CD8-positive, alpha-beta memory T cell (primary cell): ENCODE data around the gene ELOA. TPM values are rescaled to one million over a fixed set of nuclear protein-coding genes. Genes with fewer than 3 reads are reported as not detected.

ENCODE experiments used
- CTCF ChIA-PET: fragments of 350-600 bp; sonication (Branson Sonifier 250); formaldehyde crosslinking; loops from one replicate; lab custom pipeline; 2021; ENCODE audit warnings: antibody characterized with exemption; lab: Charles Lee
- POLR2A ChIA-PET: fragments of 350-600 bp; sonication (Branson Sonifier 250); formaldehyde crosslinking; loops from one replicate; lab custom pipeline; 2021; ENCODE audit warnings: antibody characterized with exemption; lab: Charles Lee
- DNase-seq, 5 donors: peaks; one replicate each; pipeline versions ENCODE4 v3.0.0 to v3.0.0-alpha.2; 2020 to 2022; ENCODE audit warnings: mixed read lengths in 1 of 5
- H3K27ac ChIP-seq: one replicate; pipeline ENCODE4 v1.7.0; 2013; ENCODE audit warnings: low read depth, mild to moderate bottlenecking, low read length, moderate library complexity
- H3K27me3 ChIP-seq: 2 replicates; pipeline ENCODE4 v1.7.0; 2013; ENCODE audit warnings: low read length, mild to moderate bottlenecking; ENCODE audit not compliant: insufficient read depth, poor library complexity, severe bottlenecking
- H3K36me3 ChIP-seq: 2 replicates; pipeline ENCODE4 v1.7.0; 2013; ENCODE audit warnings: mild to moderate bottlenecking, low read length, moderate library complexity; ENCODE audit not compliant: insufficient read depth
- H3K4me1 ChIP-seq: 2 replicates; pipeline ENCODE4 v1.7.0; 2013; ENCODE audit warnings: mild to moderate bottlenecking, low read length, moderate library complexity; ENCODE audit not compliant: insufficient read depth
- H3K4me3 ChIP-seq: 2 replicates; pipeline ENCODE4 v1.7.0; 2013; ENCODE audit warnings: mild to moderate bottlenecking, low read length
- H3K9me3 ChIP-seq: 2 replicates; pipeline ENCODE4 v1.7.0; 2013; ENCODE audit warnings: mild to moderate bottlenecking, low read length
- H3K27ac Mint-ChIP-seq, 8 donors: one replicate each; pipeline ENCODE4 v1.8.0; 2020 to 2021; ENCODE audit warnings: mixed read lengths in 8 of 8, mild to moderate bottlenecking in 6 of 8, inconsistent platforms in 3 of 8, moderate library complexity in 3 of 8
- H3K27me3 Mint-ChIP-seq, 2 donors: one replicate each; pipeline ENCODE4 v1.8.0; 2020 to 2021; ENCODE audit warnings: mixed read lengths in 2 of 2, mild to moderate bottlenecking in 1 of 2, moderate library complexity in 1 of 2
- H3K36me3 Mint-ChIP-seq, 3 donors: one replicate each; pipeline ENCODE4 v1.8.0; 2020 to 2021; ENCODE audit warnings: mixed read lengths in 3 of 3, inconsistent platforms in 1 of 3, mild to moderate bottlenecking in 1 of 3
- H3K4me1 Mint-ChIP-seq, 3 donors: one replicate each; pipeline ENCODE4 v1.8.0; 2020 to 2021; ENCODE audit warnings: mixed read lengths in 3 of 3, inconsistent platforms in 1 of 3, mild to moderate bottlenecking in 1 of 3
- H3K4me3 Mint-ChIP-seq, 7 donors: one replicate each; pipeline ENCODE4 v1.8.0; 2020 to 2021; ENCODE audit warnings: mixed read lengths in 7 of 7, mild to moderate bottlenecking in 6 of 7, moderate library complexity in 4 of 7, inconsistent platforms in 2 of 7
- H3K9me3 Mint-ChIP-seq, 5 donors: one replicate each; pipeline ENCODE4 v1.8.0; 2020 to 2022; ENCODE audit warnings: mixed read lengths in 5 of 5, mild to moderate bottlenecking in 3 of 5, moderate library complexity in 2 of 5, inconsistent platforms in 1 of 5
- polyA plus RNA-seq: library from polyadenylated mRNA; unstranded; fragments of 300-500 nt; fragmentation: Illumina TruSeq; gene quantifications from one replicate; pipeline ENCODE4 v1.2.3, GENCODE V29; 2021
- total RNA-seq, 2 experiments: library from RNA; stranded (reverse); gene quantifications; one replicate each; pipeline ENCODE4 v1.2.3, GENCODE V29; 2021

Gene ELOA
- total and polyA plus RNA-seq, 3 experiments from 2014 or later: 32.3 to 69.0 (median 64.1) TPM

GRCh38 chr1:23757812-23758211, 14.5 kb downstream of the ELOA start:
- H3K4me1 Mint-ChIP-seq: peaks cover 0 to 12% (median 5%) of the 10 kb centered on the region in 3 donors
- H3K27ac ChIP-seq: no peak overlapping the region
- H3K4me3 Mint-ChIP-seq: no peak overlapping the region
- peaks cover 64% of the 10 kb centered on the region for H3K36me3 ChIP-seq
- H3K36me3 Mint-ChIP-seq: peaks cover 0 to 94% (median 30%) of the 10 kb centered on the region in 3 donors
- no peaks in the 10 kb centered on the region for H3K27me3 Mint-ChIP-seq
- H3K4me3 ChIP-seq: no peak overlapping the region
- no peaks in the 10 kb centered on the region for H3K4me1 ChIP-seq
- H3K27me3 ChIP-seq: no peaks in the 10 kb centered on the region
- no peaks in the 10 kb centered on the region for H3K9me3 ChIP-seq
- ChIA-PET CTCF (interaction anchor here (0.7 to 1.9 kb wide), 2 partner anchors 14 to 346 kb away, joined by 3 to 6 read pairs; no protein-coding TSS in a partner anchor), POLR2A (interaction anchor here (0.8 kb wide), 1 partner anchor 60 kb away, joined by 4 read pairs; no protein-coding TSS in a partner anchor)
- no peak for DNase-seq
- H3K27ac Mint-ChIP-seq: no peak overlapping the region
- no peaks in the 10 kb centered on the region for H3K9me3 Mint-ChIP-seq

- Mint-ChIP-seq H3K4me1 (peaks cover 0 to 12% (median 5%) of the 10 kb centered on the region in 3 donors), H3K27ac (peak overlapping the region in 2 of 8 donors; percentile 32 to 84), H3K36me3 (peaks cover 0 to 90% (median 24%) of the 10 kb centered on the region in 3 donors), H3K4me3 (no peak overlapping the region), H3K27me3 (no peaks in the 10 kb centered on the region), H3K9me3 (no peaks in the 10 kb centered on the region)
- POLR2A ChIA-PET: no interaction called here
- Histone ChIP-seq H3K4me3 (no peak overlapping the region), H3K36me3 (peaks cover 49% of the 10 kb centered on the region), H3K27ac (no peak overlapping the region), H3K27me3 (no peaks in the 10 kb centered on the region), H3K9me3 (no peaks in the 10 kb centered on the region), H3K4me1 (no peaks in the 10 kb centered on the region)
- DNase-seq: no peak
- CTCF ChIA-PET: no interaction called here
Observed at GRCh38 chr1:23759277-23759676, 16.0 kb downstream of the ELOA start.

- no peaks in the 10 kb centered on the region for H3K27me3 Mint-ChIP-seq
- no peaks in the 10 kb centered on the region for H3K4me1 ChIP-seq
- H3K9me3 Mint-ChIP-seq: no peaks in the 10 kb centered on the region
- DNase-seq: no peak
- no peaks in the 10 kb centered on the region for H3K27me3 ChIP-seq
- no peak overlapping the region for H3K27ac ChIP-seq
- no peaks in the 10 kb centered on the region for H3K9me3 ChIP-seq
- ChIA-PET POLR2A (no interaction called here), CTCF (no interaction called here)
- H3K4me3 ChIP-seq: no peak overlapping the region
- peak overlapping the region in 1 of 8 donors; percentile 35 for H3K27ac Mint-ChIP-seq
- H3K36me3 Mint-ChIP-seq: peaks cover 0 to 65% (median 13%) of the 10 kb centered on the region in 3 donors
- peaks cover 0 to 12% (median 5%) of the 10 kb centered on the region in 3 donors for H3K4me1 Mint-ChIP-seq
- peaks cover 19% of the 10 kb centered on the region for H3K36me3 ChIP-seq
- H3K4me3 Mint-ChIP-seq: no peak overlapping the region
Observed at GRCh38 chr1:23763041-23763577, 19.8 kb downstream of the ELOA start.

- Histone ChIP-seq H3K27me3 (no peaks in the 10 kb centered on the region), H3K36me3 (no peaks in the 10 kb centered on the region), H3K4me1 (peaks cover 5% of the 10 kb centered on the region), H3K4me3 (no peak overlapping the region), H3K9me3 (no peaks in the 10 kb centered on the region), H3K27ac (no peak overlapping the region)
- H3K9me3 Mint-ChIP-seq: no peaks in the 10 kb centered on the region
- H3K27me3 Mint-ChIP-seq: no peaks in the 10 kb centered on the region
- no peak for DNase-seq
- ChIA-PET CTCF (no interaction called here), POLR2A (no interaction called here)
- H3K4me3 Mint-ChIP-seq: no peak overlapping the region
- H3K27ac Mint-ChIP-seq: no peak overlapping the region
- peaks cover 4 to 10% (median 5%) of the 10 kb centered on the region in 3 donors for H3K4me1 Mint-ChIP-seq
- peaks cover 0 to 29% (median 1%) of the 10 kb centered on the region in 3 donors for H3K36me3 Mint-ChIP-seq
Observed at GRCh38 chr1:23768733-23769132, 25.5 kb downstream of the ELOA start.

- peak; percentile 71 to 87 (median 75) for DNase-seq
- H3K36me3 Mint-ChIP-seq: peaks cover 0 to 19% (median 1%) of the 10 kb centered on the region in 3 donors
- no peaks in the 10 kb centered on the region for H3K9me3 Mint-ChIP-seq
- peaks cover 16 to 25% (median 24%) of the 10 kb centered on the region in 3 donors for H3K4me1 Mint-ChIP-seq
- no peaks in the 10 kb centered on the region for H3K36me3 ChIP-seq
- no peak overlapping the region for H3K4me3 ChIP-seq
- POLR2A ChIA-PET: interaction anchor here (1.1 kb wide), 2 partner anchors 53 to 81 kb away, joined by 5 to 7 read pairs; partner anchors contain the start of genes HMGCL and RPL11
- H3K9me3 ChIP-seq: no peaks in the 10 kb centered on the region
- no peaks in the 10 kb centered on the region for H3K27me3 ChIP-seq
- H3K4me3 Mint-ChIP-seq: peak overlapping the region in 2 of 7 donors; percentile 43 to 47
- no peaks in the 10 kb centered on the region for H3K27me3 Mint-ChIP-seq
- no peak overlapping the region for H3K27ac ChIP-seq
- H3K27ac Mint-ChIP-seq: peak overlapping the region in 4 of 8 donors; percentile 9 to 47 (median 32)
- CTCF ChIA-PET: interaction anchor here (0.6 to 2.0 kb wide), 19 partner anchors 8 to 198 kb away, joined by 3 to 14 read pairs (median 4); partner anchors contain the start of genes CNR2, ELOA and GALE
- H3K4me1 ChIP-seq: peaks cover 8% of the 10 kb centered on the region
Observed at GRCh38 chr1:23772049-23772853, 29.0 kb downstream of the ELOA start.

- no peaks in the 10 kb centered on the region for H3K27me3 ChIP-seq
- peaks cover 14% of the 10 kb centered on the region for H3K4me1 ChIP-seq
- Mint-ChIP-seq H3K9me3 (no peaks in the 10 kb centered on the region), H3K27ac (peak overlapping the region in 1 of 8 donors; percentile 21), H3K4me3 (peak overlapping the region in 2 of 7 donors; percentile 43 to 47), H3K4me1 (peaks cover 16 to 29% (median 29%) of the 10 kb centered on the region in 3 donors), H3K36me3 (peaks cover 0 to 16% (median 1%) of the 10 kb centered on the region in 3 donors), H3K27me3 (no peaks in the 10 kb centered on the region)
- no peak overlapping the region for H3K4me3 ChIP-seq
- H3K36me3 ChIP-seq: no peaks in the 10 kb centered on the region
- ChIA-PET POLR2A (no interaction called here), CTCF (no interaction called here)
- DNase-seq: no peak
- no peaks in the 10 kb centered on the region for H3K9me3 ChIP-seq
- no peak overlapping the region for H3K27ac ChIP-seq
Observed at GRCh38 chr1:23772854-23773242, 29.6 kb downstream of the ELOA start.

- Mint-ChIP-seq H3K27me3 (no peaks in the 10 kb centered on the region), H3K36me3 (peaks cover 0 to 11% (median 1%) of the 10 kb centered on the region in 3 donors), H3K27ac (peak overlapping the region in 5 of 8 donors; percentile 12 to 55 (median 33)), H3K4me3 (peak overlapping the region in 1 of 7 donors; percentile 4), H3K4me1 (peaks cover 19 to 41% (median 40%) of the 10 kb centered on the region in 3 donors), H3K9me3 (no peaks in the 10 kb centered on the region)
- H3K9me3 ChIP-seq: no peaks in the 10 kb centered on the region
- DNase-seq: no peak
- ChIA-PET POLR2A (interaction anchor here (0.6 to 1.5 kb wide), 3 partner anchors 22 to 59 kb away, joined by 3 to 12 read pairs (median 3); partner anchors contain the start of gene HMGCL), CTCF (interaction anchor here (0.8 to 2.2 kb wide), 4 partner anchors 27 to 142 kb away, joined by 3 to 6 read pairs (median 4); partner anchors contain the start of gene GALE)
- no peak overlapping the region for H3K4me3 ChIP-seq
- H3K36me3 ChIP-seq: no peaks in the 10 kb centered on the region
- no peak overlapping the region for H3K27ac ChIP-seq
- H3K4me1 ChIP-seq: peaks cover 20% of the 10 kb centered on the region
- no peaks in the 10 kb centered on the region for H3K27me3 ChIP-seq
Observed at GRCh38 chr1:23774174-23774880, 31.1 kb downstream of the ELOA start.
